GM18907 (cell line): ENCODE results near the gene PADI2.

ENCODE experiments used
- ATAC-seq: cut with Tn5 transposase; IDR thresholded peaks from one replicate; pipeline ENCODE4 v1.9.1; 2021; ENCODE audit warnings: mild to moderate bottlenecking, moderate library complexity; ENCODE audit not compliant: unreplicated experiment

PADI2 gene

GRCh38 chr1:17116643-17117042 is 2.6 kb downstream of the PADI2 start:
- ATAC-seq = no peak

DNA sequence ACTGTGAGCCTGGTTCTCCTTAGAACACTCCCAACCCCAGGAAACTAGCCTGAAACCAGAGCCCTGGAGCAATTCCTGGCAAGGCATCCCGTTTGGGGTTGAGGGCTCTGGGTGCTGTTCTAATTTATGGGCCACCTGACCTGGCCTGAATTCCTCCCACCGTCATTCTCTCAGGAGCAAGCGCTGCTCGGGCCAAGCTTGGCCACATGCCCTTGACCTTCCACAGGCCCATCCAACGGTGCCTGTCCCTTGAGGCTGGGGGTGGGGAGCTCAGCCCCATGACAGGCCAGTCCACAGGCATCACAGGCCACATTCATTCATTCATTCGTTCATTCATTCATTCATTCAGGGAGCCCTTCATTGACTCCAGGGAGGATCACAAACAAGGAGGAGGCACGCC is 5.3 kb downstream of the PADI2 start:
- ATAC-seq = no peak

GRCh38 chr1:17112496-17113236 is 6.6 kb downstream of the PADI2 start:
- no peak for ATAC-seq

DNA sequence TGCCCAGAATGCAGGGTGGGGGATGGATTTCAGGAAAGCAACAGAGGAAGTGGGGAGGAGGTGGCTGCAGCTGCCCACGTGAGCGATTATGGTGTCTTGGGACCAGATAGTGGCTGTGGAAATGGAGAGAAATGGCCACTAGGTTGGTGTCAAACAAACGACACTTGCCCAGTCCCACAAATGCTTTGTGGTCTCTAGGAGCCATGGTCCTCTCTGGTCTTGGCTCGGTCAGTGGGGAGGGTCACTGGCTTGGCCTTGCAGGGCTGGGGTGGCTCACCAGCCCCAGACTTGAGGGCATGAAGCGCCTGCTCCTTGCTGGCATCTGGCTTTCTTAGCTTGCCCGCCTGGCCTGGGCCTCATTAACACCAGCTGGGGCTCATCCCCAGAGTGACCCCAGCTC is 7.2 kb downstream of the PADI2 start:
- ATAC-seq = no peak

GRCh38 chr1:17110555-17110926 is 8.7 kb downstream of the PADI2 start:
- ATAC-seq = no peak

GRCh38 chr1:17109892-17110554 is 9.2 kb downstream of the PADI2 start:
- no peak for ATAC-seq

DNA sequence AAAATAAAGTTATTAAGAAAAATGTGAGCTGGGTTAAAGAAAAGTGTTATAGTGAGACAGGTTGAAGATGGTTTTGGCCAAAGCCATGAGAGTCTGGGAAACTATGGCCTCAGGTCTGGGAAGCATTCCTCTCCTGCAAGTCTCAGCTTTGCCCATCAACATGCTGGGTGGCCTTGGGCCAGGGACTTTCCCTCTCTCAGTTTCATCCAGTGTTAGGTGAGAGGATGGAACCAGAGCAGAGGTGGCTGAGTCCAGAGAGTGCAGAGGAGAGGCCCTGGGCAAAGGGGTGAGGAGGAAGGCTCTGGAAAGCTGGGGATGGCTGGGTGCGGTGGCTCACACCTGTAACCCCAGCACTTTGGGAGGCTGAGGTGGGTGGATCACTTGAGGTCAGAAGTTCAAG is 10.5 kb downstream of the PADI2 start:
- no peak for ATAC-seq

DNA sequence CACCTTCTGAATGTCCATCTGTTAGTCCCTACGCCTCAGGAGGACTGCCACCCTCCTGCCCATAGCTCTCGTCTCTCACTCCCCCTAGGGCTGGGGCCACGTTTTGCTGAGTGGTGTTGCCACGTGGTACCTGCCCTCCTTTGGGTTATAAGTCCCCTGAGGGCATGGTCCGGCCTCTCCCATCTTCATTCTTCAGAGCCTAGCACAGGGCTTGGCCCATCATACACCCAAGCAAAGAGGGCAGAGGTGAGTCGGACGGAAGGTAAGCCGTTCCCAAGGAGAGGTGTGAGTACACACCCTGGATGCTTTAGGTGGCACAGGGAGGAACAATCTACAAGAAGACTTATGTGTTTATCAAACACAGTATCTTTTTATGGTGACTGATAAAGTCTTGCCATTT is 10.9 kb downstream of the PADI2 start:
- no peak for ATAC-seq

- ATAC-seq = no peak
Measured at GRCh38 chr1:17104782-17105181, 14.5 kb downstream of the PADI2 start.

DNA sequence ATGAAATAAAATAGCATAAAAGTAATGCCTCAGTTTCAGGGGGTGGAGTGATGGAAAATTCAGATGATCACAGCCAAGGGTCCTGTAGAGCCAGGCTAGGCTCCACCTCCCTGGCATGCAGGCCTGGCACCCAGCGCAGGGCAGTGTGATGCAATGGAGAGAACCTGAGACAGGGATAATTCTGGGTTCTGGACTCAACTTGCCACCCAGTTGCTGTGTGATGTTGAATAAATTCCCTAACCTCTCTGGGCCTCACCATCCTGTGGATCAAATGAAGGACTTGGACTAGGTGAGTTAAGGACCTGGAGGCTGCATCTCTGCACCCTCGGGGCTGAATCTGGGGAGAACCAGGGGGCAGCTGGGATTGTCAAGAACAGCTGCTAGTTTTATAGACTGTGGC is 17.0 kb downstream of the PADI2 start:
- ATAC-seq = no peak

- ATAC-seq = no peak
Measured at GRCh38 chr1:17101261-17101660, 18.0 kb downstream of the PADI2 start.

GRCh38 chr1:17099616-17100340 is 19.5 kb downstream of the PADI2 start:
- no peak for ATAC-seq

- no peak for ATAC-seq
Measured at GRCh38 chr1:17098446-17099317, 20.6 kb downstream of the PADI2 start.

GRCh38 chr1:17097787-17098186 is 21.5 kb downstream of the PADI2 start:
- no peak for ATAC-seq

DNA sequence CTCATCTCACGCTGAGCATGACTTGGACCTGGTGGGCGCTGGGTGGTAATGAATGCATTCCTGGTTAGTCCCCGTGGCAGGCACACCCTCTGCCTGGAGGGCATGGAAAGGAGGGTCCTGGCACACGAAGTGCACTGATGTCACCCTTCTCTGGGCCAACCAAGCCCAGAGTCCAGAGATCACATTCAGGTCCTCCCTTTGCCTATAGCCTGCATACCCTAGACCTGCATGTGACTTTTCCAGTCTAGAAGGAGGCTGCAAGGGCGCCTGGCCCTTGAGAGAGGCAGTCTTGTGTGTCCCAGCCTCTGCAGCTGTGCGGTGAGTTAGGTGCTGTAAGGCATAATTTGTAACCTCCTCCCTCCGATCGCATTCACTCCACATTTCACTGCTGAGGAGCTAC is 22.1 kb downstream of the PADI2 start:
- ATAC-seq = no peak

DNA sequence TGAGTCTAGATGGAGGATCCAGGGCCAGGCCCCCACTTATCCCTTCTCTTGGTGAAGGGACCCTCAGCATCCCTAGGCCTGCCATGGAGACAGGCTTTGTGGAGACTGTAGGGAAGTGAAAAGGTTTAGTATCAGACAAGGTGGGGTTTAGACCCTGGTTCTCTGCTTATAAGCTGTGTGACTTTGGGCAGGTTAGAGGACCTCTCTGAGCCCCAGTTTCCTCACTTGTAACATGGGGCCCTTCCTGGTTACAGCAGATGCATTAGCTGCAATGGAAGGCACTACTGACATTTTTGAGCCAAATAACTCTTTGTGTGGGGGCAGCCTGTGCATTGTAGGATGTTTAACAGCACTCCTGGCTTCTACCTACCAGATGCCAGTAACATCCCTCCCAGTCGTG is 22.7 kb downstream of the PADI2 start:
- no peak for ATAC-seq

- no peak for ATAC-seq
Measured at GRCh38 chr1:17095141-17095540, 24.1 kb downstream of the PADI2 start.

DNA sequence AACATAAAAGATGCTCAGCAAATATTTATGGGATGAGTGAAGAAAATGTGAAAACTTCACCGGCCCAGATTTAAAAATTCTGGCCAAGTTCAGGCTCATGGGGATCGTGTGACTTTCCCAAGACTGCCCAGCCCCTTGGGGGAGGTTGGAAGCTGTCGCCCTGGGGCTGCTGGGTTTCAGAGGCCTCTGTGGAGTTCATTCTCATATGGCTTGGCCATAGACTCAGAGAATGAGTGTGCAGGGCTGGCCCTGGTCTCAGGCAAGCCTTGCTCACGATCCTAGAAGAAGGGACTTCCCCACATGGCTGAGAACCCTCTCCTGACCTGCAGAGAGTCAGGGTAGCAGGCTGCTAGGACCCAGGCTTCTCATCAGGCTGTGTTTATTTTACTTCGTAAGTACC is 24.6 kb downstream of the PADI2 start:
- ATAC-seq = no peak

GRCh38 chr1:17093822-17094393 is 25.3 kb downstream of the PADI2 start:
- no peak for ATAC-seq

- ATAC-seq = no peak
Measured at GRCh38 chr1:17091252-17091651, 28.0 kb downstream of the PADI2 start.

- ATAC-seq = no peak
Measured at GRCh38 chr1:17089506-17089905, 29.7 kb downstream of the PADI2 start.
